ENCODE measurements around the gene DGKI.
"Not testable (repeated sequence)": the region's sequence is repeated elsewhere in the genome, so short reads cannot be mapped to it uniquely, and the experiment has no call there.

Gene DGKI

GRCh38 chr7:137728426-137728825 lies 118.3 kb downstream of the DGKI start:
- no peak for ATAC-seq

- ATAC-seq, result no peak
Measured at GRCh38 chr7:137727413-137727812, 119.4 kb downstream of the DGKI start.

GRCh38 chr7:137718355-137718754 lies 128.4 kb downstream of the DGKI start:
- no peak for ATAC-seq

GRCh38 chr7:137717811-137718271 lies 128.9 kb downstream of the DGKI start:
- ATAC-seq, result no peak

- ATAC-seq, result no peak
Measured at GRCh38 chr7:137717045-137717444, 129.7 kb downstream of the DGKI start.

GRCh38 chr7:137716061-137716460 lies 130.7 kb downstream of the DGKI start:
- no peak for ATAC-seq

- ATAC-seq, result no peak
Measured at GRCh38 chr7:137715533-137715932, 131.2 kb downstream of the DGKI start.

- no peak for ATAC-seq
Measured at GRCh38 chr7:137715121-137715520, 131.7 kb downstream of the DGKI start.

GRCh38 chr7:137706330-137706729 lies 140.4 kb downstream of the DGKI start:
- not testable (repeated sequence) for ATAC-seq

- no peak for ATAC-seq
Measured at GRCh38 chr7:137704723-137705122, 142.1 kb downstream of the DGKI start.

GRCh38 chr7:137703291-137704010 lies 143.3 kb downstream of the DGKI start:
- no peak for ATAC-seq

- no peak for ATAC-seq
Measured at GRCh38 chr7:137696988-137697387, 149.8 kb downstream of the DGKI start.

GRCh38 chr7:137696376-137696775 lies 150.4 kb downstream of the DGKI start:
- ATAC-seq, result no peak

GRCh38 chr7:137695942-137696341 lies 150.8 kb downstream of the DGKI start:
- no peak for ATAC-seq

- ATAC-seq, result no peak
Measured at GRCh38 chr7:137695494-137695893, 151.3 kb downstream of the DGKI start.

- ATAC-seq, result no peak
Measured at GRCh38 chr7:137694405-137694804, 152.4 kb downstream of the DGKI start.

- no peak for ATAC-seq
Measured at GRCh38 chr7:137692399-137692798, 154.4 kb downstream of the DGKI start.

- no peak for ATAC-seq
Measured at GRCh38 chr7:137691566-137691965, 155.2 kb downstream of the DGKI start.

- ATAC-seq, result no peak
Measured at GRCh38 chr7:137690635-137691034, 156.1 kb downstream of the DGKI start.

GRCh38 chr7:137689761-137690160 lies 157.0 kb downstream of the DGKI start:
- no peak for ATAC-seq

- no peak for ATAC-seq
Measured at GRCh38 chr7:137687556-137688265, 159.1 kb downstream of the DGKI start.

GRCh38 chr7:137685433-137686164 lies 161.2 kb downstream of the DGKI start:
- no peak for ATAC-seq

GRCh38 chr7:137684776-137685175 lies 162.0 kb downstream of the DGKI start:
- no peak for ATAC-seq

- ATAC-seq, result no peak
Measured at GRCh38 chr7:137684316-137684715, 162.5 kb downstream of the DGKI start.
